NCI-H446 treated with DMSO at 0.1 percent for 48 hours (cell line): ENCODE data around the gene CLIC3.

Source experiments
- DNase-seq: peaks from one replicate; lab custom pipeline; 2025; lab: John Stamatoyannopoulos, UW

The CLIC3 gene

DNA sequence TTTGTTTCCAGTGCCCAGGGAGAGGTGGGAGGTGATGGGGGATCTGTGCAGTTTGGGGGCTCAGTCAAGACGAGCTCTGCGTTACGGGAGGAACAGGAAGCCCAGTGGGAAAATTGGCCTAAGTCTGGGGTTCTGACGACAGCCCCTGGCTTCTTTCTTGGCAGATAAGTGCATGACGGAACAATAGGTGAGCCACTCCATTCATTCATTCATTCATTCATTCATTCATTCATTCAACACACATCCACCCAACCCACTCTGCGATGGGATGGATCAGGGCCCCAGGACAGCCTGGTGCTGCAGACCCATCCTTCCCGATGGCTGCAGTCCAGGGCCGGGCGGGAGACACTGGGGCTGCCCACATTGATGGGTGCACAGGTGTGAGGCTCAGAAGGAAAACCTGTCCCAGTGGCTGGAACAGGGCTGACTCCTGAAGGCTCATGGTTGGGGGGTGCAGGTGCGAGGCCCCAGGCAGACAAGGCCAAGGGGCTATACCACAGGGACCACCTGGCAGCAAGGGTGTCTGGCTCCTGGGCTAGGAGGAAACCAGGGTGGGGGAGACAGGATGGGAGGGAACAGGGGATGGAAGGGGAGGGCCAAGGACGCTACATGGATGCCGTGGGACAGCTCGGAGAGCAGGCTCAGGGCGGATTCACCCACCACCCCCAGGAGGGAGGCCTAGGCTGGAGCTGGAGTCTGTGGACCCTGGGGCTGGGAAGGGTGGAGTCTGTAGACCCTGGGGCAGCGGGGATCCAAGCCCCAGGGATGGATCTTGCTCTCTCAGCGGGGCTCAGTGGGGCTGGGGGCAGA lies 15.5 kb downstream of the CLIC3 start:
- DNase-seq: no peak

DNA sequence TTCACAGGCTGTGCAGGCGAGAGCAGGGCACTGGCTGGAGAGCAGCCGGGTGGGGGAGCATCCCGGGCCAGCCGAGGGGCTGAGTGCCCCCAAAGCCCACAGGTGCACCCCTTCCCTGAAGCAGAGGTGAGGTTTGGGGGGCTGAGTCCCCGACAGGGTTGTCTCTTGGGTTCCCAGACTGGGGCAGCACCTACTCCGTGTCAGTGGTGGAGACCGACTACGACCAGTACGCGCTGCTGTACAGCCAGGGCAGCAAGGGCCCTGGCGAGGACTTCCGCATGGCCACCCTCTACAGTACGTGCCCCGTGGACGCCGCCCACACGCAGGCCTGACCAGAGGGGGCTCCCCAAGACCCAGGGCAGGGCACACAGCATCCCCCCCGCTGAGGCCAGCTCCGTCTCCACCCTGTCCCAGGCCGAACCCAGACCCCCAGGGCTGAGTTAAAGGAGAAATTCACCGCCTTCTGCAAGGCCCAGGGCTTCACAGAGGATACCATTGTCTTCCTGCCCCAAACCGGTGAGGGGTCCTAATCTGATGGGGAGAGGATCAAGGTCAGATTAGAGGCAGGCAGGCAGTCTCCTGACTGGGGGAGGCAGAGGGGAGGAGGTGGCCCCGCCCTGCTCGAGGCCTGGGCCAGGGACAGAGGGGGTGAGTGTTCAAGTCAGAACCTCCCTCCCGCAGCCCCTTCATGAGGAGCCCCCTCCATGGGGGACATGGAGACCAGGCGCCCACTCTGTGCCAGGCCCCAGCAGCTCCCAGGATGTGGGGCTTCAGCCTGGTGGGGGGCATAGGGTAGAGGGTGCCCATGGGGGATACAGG lies 16.4 kb downstream of the CLIC3 start:
- DNase-seq: no peak

DNA sequence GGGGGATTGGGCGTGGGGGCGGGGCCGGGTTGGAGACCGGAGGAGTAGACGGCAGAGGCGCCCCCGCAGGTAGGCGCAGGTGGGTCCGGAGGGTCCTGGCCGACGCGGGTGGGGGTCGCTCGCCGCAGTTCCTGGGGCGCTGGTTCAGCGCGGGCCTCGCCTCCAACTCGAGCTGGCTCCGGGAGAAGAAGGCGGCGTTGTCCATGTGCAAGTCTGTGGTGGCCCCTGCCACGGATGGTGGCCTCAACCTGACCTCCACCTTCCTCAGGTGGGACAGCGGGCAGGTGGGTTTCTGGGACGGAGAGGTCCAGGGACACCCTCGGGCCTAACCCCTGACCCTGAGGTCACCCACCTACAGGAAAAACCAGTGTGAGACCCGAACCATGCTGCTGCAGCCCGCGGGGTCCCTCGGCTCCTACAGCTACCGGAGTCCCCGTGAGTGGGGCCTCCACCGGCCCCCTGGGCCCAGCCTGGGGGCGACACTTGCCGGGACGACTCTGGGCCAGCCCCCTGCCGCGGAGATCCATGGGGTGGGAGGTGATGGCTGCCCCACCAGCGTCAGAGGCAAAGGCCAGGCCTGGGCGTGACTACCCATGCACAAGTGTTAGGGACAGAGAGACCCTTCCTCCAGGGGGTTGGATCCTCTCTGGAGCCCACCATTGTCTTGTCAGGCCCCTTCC lies 17.4 kb downstream of the CLIC3 start:
- no peak for DNase-seq

- no peak for DNase-seq
Observed at GRCh38 chr9:136978073-136978864, 18.1 kb downstream of the CLIC3 start.

- no peak for DNase-seq
Observed at GRCh38 chr9:136977649-136978072, 18.7 kb downstream of the CLIC3 start.

DNA sequence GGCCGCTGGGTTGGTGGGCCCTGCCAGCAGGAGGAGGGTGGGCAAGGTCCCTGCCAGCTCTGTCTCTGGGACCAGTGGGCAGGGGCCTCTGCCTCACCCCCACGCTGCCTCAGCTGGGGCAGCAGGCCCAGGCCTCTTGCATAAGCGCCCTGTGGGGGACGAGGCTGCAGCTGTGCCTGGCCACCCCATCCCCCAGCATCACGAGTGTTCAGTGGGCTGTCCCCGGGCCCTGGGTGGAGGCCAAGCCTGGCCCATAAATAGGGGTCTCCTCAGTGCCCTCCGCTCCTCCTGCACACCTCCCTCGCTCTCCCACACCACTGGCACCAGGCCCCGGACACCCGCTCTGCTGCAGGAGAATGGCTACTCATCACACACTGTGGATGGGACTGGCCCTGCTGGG lies 19.1 kb downstream of the CLIC3 start, which contains the start of gene PTGDS:
TSS of gene PTGDS (plus strand) at position 282 of the 400 bp plus-strand sequence. CDS start at position 357, 75 bp downstream.
- DNase-seq: no peak

- DNase-seq: no peak
Observed at GRCh38 chr9:136975644-136976043, 20.7 kb downstream of the CLIC3 start.

DNA sequence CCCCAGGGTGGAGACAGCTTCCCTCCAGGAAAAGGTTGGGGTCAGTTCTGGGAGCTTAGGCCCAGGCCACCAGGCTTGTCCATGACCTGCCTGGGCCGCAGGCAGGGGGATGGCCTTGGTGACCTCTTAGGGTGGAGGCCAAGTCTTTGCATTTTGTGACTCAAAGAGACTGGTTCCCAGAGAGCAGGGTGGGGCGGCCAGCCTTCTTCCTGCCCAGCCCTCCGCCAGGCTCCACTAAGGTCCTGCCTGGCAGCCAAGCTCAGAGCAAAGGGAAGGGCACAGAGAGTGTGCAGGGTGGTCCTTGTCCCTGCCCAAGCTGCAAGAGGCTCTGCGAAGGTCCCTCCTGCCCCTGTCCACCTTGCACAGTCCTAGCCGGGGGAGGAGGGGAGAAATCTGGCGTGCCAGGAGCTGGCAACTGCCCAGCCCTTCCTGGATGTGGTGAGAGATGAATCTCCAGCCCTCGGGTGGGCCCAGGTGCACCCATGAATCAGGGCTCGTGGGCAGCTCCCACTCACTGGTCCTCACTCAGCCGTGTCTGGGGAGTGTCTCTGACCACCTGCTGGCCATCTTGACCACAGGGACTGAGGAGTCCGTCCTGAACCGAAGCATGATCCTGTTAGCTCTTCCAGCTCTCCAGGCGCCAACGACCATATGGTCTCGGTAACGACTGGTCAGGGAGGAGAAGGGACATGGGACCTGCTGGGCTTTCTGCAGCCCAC lies 21.4 kb downstream of the CLIC3 start:
- no peak for DNase-seq

- DNase-seq: no peak
Observed at GRCh38 chr9:136973618-136974617, 22.4 kb downstream of the CLIC3 start.

DNA sequence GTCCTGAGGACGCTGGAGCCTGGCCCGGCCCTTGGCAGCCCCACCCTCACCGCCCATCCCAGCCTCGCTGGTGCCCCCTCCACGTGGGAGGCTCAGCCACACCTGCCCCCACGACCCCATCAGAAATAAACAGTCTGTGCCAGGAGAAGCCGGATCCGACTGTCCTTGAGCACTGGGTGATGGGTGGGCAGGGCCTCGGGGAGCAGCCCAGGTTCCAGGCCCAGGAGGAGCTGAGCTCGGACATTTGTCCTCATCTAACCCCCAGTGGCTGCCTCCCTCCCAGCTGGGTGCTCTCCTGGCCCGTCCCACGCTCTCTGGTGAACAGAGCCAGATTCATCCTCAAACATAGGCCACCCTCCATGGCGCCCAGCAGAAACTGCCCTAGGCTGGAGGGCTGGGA lies 23.6 kb downstream of the CLIC3 start:
- no peak for DNase-seq

GRCh38 chr9:136972335-136972734 lies 24.0 kb downstream of the CLIC3 start:
- no peak for DNase-seq

DNA sequence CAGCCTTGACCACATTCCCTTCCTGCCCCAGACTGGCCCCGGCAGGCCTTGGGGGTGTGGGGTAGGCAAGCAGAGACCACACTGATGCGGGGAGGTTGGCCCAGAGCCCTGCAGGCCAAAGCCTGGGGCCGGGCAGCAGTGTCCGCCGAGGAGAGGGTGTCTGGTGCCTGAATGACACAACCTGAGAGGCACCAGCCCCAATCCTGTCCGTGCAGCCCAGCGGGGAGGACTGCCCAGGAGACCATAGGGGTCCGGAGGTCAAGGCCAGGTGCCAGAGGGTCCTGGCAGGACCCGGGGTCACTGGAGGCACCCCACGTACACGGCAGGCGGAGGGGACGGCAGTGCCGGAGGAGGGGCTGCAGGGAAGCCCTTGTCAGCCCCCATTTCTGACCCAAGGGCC lies 24.6 kb downstream of the CLIC3 start:
- no peak for DNase-seq

DNA sequence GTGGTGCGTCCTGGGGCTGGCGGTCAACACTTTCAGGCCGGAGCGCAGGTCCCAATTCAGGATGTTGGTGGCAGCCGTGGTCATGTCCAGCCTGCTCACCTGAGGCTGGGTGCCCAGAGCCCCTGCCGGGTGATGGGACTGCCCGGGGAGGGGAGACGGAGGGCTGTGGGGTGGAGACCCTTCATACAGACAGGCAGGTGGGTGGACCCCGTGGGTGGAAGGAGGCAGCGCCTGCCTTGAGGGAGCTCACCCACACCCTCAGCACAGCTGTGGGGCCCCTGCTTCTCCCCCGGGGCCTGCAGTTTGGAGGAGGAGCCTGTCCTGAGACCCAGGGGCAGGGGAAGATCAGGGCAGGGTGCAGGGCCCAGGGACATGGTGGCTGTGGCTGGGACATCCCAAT lies 26.0 kb downstream of the CLIC3 start:
- no peak for DNase-seq

DNA sequence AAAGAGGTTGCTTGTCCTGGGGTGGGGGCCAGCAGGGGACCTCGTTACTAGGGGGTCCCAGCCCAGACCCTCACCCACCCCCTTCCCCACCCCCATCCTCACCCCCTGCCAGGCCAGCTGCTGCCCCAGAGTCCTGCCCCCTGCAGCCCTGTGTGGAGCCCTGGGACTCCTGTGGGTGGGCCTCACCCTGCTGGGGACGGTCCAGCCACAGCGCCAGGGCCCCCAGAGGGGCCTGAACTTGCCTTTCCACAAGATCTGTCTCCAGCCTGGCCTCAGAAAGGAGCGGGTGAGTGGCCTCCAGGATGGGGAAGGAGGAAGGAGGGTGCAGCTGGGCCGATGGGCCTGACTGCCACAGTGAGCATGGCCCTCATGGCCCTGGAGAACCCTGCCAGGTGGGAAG lies 26.6 kb downstream of the CLIC3 start:
- DNase-seq: no peak

DNA sequence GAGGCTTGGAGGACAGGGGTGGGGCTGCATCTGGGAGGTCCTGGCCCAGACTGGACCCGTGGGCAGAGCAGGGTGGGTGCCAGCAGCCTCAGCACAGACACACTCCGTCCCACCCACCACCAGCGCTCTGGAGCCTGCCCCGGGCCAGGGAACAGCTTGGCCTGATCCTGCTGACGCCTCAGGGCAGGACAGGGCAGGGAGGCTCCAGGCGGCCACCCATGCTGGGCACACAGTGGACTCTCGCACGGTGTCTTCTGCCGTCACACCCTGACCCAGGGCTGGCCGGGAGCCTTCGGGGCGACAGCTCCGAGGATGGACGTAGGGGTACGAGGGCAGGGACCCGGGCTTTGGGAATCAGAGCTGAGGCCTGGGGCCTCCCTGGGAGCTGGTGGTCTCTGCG lies 27.2 kb downstream of the CLIC3 start:
- DNase-seq: no peak

DNA sequence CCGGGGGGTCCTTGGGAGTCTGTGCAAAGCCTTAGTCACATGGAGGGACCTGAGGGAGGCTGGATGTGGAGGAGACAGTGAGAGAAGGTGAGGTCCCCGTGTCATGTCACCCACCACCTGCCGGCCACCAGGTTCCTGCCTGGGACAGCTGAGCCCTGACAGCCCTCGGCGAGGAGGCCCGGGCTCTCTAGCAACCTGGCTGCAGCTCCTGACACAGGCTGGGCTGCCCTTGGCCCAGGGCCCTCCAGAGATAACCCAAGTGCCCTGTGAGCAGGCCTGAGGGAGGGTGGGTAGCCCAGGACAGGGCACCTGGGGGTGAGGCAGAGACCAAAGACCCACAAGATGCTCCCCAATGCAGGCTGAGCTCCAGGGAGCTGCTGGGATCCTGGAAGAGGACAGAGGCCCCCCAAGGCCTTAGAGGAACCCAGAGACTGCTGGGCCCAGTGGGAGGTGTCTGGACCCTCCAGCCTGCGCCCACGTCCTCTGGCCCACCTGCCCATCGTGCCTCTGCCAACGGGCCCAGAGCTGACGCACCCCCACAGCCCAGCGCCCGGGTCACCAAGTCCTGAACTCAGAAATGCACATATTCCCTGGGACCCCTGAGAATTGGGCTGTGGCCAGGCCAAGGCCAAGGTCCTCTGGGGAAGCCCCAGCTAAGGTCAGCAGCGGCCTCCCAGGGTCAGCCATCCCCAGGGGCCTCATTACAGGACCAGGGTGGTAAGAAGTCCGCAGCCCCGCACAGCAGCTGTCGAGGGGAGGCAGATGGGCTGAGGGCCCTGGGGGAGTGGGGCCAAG lies 27.8 kb downstream of the CLIC3 start:
- no peak for DNase-seq

DNA sequence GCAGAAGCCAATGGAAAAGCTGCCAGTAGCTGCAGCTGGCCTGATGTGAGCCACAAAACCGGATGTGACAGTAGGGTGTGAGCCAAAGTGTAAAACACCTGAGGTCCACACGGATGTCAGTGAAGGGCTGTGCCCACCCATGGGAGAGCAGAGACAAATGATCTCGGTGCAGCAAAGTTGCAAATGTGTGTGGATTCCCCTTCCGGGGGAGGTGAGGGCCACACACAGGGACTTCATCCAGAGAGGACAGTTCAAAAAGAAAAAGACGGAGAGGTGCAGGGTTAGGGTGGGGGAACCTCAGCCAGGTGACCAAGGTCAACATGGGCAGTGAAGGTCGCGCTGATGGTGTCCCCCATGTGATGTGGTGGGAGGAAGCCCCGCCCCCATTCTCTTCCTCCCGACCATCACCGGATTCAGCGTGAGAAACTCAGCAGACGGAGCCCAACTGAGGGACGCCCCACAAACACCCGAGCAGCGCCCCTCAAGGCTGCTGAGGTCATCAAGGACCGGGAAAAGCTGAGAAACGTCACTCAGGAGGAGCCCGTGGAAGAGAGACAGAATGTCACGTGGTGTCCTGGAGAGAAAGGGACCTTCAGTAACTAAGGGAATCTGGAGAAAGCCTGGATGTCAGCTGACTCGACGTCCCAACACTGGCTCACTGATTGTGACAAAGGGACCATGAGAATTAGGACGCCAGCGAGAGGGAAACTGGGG lies 30.4 kb downstream of the CLIC3 start:
- no peak for DNase-seq

- no peak for DNase-seq
Observed at GRCh38 chr9:136964833-136965422, 31.4 kb downstream of the CLIC3 start.
